ENCODE data around the gene ACVRL1. TPM values are rescaled to one million over a fixed set of nuclear protein-coding genes. Genes with fewer than 3 reads are reported as not detected.

ACVRL1 gene
- total RNA-seq, 1 experiment from 2014 or later, result 0.36 TPM

- ChIA-PET CTCF (interaction anchor here (0.6 kb wide), 1 partner anchor 14 kb away, joined by 3 read pairs; no protein-coding TSS in a partner anchor), POLR2A (no interaction called here)
- H3K36me3 ChIP-seq (ENCODE audit: control insufficient read depth, insufficient read depth, low read length), result no peaks in the 10 kb centered on the region
- no peak overlapping the region for H3K27ac ChIP-seq (ENCODE audit: low read length)
- TF ChIP-seq SIN3A (IDR thresholded peaks at IDR 0.05; ENCODE audit: borderline replicate concordance, insufficient read depth, low read depth, low read length), result no peak
- TF ChIP-seq, protein P1, sequence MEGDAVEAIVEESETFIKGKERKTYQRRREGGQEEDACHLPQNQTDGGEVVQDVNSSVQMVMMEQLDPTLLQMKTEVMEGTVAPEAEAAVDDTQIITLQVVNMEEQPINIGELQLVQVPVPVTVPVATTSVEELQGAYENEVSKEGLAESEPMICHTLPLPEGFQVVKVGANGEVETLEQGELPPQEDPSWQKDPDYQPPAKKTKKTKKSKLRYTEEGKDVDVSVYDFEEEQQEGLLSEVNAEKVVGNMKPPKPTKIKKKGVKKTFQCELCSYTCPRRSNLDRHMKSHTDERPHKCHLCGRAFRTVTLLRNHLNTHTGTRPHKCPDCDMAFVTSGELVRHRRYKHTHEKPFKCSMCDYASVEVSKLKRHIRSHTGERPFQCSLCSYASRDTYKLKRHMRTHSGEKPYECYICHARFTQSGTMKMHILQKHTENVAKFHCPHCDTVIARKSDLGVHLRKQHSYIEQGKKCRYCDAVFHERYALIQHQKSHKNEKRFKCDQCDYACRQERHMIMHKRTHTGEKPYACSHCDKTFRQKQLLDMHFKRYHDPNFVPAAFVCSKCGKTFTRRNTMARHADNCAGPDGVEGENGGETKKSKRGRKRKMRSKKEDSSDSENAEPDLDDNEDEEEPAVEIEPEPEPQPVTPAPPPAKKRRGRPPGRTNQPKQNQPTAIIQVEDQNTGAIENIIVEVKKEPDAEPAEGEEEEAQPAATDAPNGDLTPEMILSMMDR (IDR thresholded peaks at IDR 0.05), result no peak
- TF ChIP-seq POLR2AphosphoS5 (IDR thresholded peaks at IDR 0.05; ENCODE audit: low read depth, low read length), result no peak
- TF ChIP-seq REST (IDR thresholded peaks at IDR 0.05; ENCODE audit: insufficient read depth in 1 of 2, low read depth in 2 of 2, low read length in 1 of 2), result no peak
- no peak for TF ChIP-seq TCF7L2 (IDR thresholded peaks at IDR 0.05; ENCODE audit: low read depth, low read length)
- no peaks in the 10 kb centered on the region for H3K9me3 ChIP-seq (ENCODE audit: control insufficient read depth, insufficient read depth, low read depth, low read length)
- H3K4me1 ChIP-seq (ENCODE audit: control insufficient read depth, insufficient read depth, low read length), result peaks cover 50% of the 10 kb centered on the region
- no peaks in the 10 kb centered on the region for H3K27me3 ChIP-seq (ENCODE audit: control insufficient read depth, insufficient read depth, low read length)
- intact Hi-C loops (cut with micrococcal nuclease; ENCODE audit: unreplicated experiment) (no loop called here), in situ Hi-C loops (cut with HindIII; ENCODE audit: low pct_unique_long_range_greater_than_20kb, low sequenced_read_pairs) (no loop called here)
- ATAC-seq, result no peak
- no peak for DNase-seq (ENCODE audit: low read depth, low spot score)
- H3K4me3 ChIP-seq (ENCODE audit: low read depth in 2 of 2, low read length in 2 of 2), result no peak overlapping the region
- no TSS peak for BruUV-seq (replicated peaks)
These were observed 51.2 kb downstream of the ACVRL1 start for GRCh38 chr12:51958542-51958941.

GRCh38 chr12:51959211-51959610, 51.9 kb downstream of the ACVRL1 start:
- no TSS peak for BruUV-seq (replicated peaks)
- TF ChIP-seq TCF7L2 (IDR thresholded peaks at IDR 0.05; ENCODE audit: low read depth, low read length), result no peak
- in situ Hi-C loops (cut with HindIII; ENCODE audit: low pct_unique_long_range_greater_than_20kb, low sequenced_read_pairs), result no loop called here
- 0 out of 2 replicates have a peak overlapping the region, but pooled peaks have one; percentile 5 for H3K27ac ChIP-seq (ENCODE audit: low read length)
- POLR2A ChIA-PET, result no interaction called here
- DNase-seq (ENCODE audit: low read depth, low spot score) (no peak), ATAC-seq (no peak)
- H3K4me1 ChIP-seq (ENCODE audit: control insufficient read depth, insufficient read depth, low read length), result peaks cover 44% of the 10 kb centered on the region
- intact Hi-C loops (cut with micrococcal nuclease; ENCODE audit: unreplicated experiment), result no loop called here
- CTCF ChIA-PET, result interaction anchor here (0.6 kb wide), 1 partner anchor 13 kb away, joined by 3 read pairs; no protein-coding TSS in a partner anchor
- H3K36me3 ChIP-seq (ENCODE audit: control insufficient read depth, insufficient read depth, low read length), result no peaks in the 10 kb centered on the region
- no peaks in the 10 kb centered on the region for H3K9me3 ChIP-seq (ENCODE audit: control insufficient read depth, insufficient read depth, low read depth, low read length)
- no peak overlapping the region for H3K4me3 ChIP-seq (ENCODE audit: low read depth in 2 of 2, low read length in 2 of 2)
- no peaks in the 10 kb centered on the region for H3K27me3 ChIP-seq (ENCODE audit: control insufficient read depth, insufficient read depth, low read length)

- POLR2A ChIA-PET, result no interaction called here
- no TSS peak for BruUV-seq (replicated peaks)
- TF ChIP-seq TCF7L2 (IDR thresholded peaks at IDR 0.05; ENCODE audit: low read depth, low read length) (no peak), SIN3A (IDR thresholded peaks at IDR 0.05; ENCODE audit: borderline replicate concordance, insufficient read depth, low read depth, low read length) (no peak), REST (IDR thresholded peaks at IDR 0.05; ENCODE audit: insufficient read depth in 1 of 2, low read depth in 2 of 2, low read length in 1 of 2) (no peak), POLR2AphosphoS5 (IDR thresholded peaks at IDR 0.05; ENCODE audit: low read depth, low read length) (no peak)
- TF ChIP-seq, protein P1 (IDR thresholded peaks at IDR 0.05), result no peak
- in situ Hi-C loops (cut with HindIII; ENCODE audit: low pct_unique_long_range_greater_than_20kb, low sequenced_read_pairs), result no loop called here
- H3K27ac ChIP-seq (ENCODE audit: low read length), result no peak overlapping the region
- no peak for ATAC-seq
- no peaks in the 10 kb centered on the region for H3K36me3 ChIP-seq (ENCODE audit: control insufficient read depth, insufficient read depth, low read length)
- peaks cover 36% of the 10 kb centered on the region for H3K4me1 ChIP-seq (ENCODE audit: control insufficient read depth, insufficient read depth, low read length)
- CTCF ChIA-PET, result no interaction called here
- H3K4me3 ChIP-seq (ENCODE audit: low read depth in 2 of 2, low read length in 2 of 2), result no peak overlapping the region
- no peaks in the 10 kb centered on the region for H3K9me3 ChIP-seq (ENCODE audit: control insufficient read depth, insufficient read depth, low read depth, low read length)
- no peaks in the 10 kb centered on the region for H3K27me3 ChIP-seq (ENCODE audit: control insufficient read depth, insufficient read depth, low read length)
- no peak for DNase-seq (ENCODE audit: low read depth, low spot score)
- intact Hi-C loops (cut with micrococcal nuclease; ENCODE audit: unreplicated experiment), result no loop called here
These were observed 52.6 kb downstream of the ACVRL1 start for GRCh38 chr12:51959921-51960320.

Measured in Panc1 (cell line).